Muscle of leg (tissue), 11 donors: Measurements from ENCODE around the gene HS3ST3A1. TPM values are rescaled to one million over a fixed set of nuclear protein-coding genes. Genes with fewer than 3 reads are reported as not detected.

Experiments
- DNase-seq: peaks from one replicate; pipeline ENCODE4 v3.0.0; 2013
- H3K27ac ChIP-seq: one replicate; pipeline ENCODE4 v1.5.1; 2013; ENCODE audit warnings: mild to moderate bottlenecking, low read length, control low read depth
- H3K27me3 ChIP-seq: one replicate; pipeline ENCODE4 v1.6.1; 2013; ENCODE audit warnings: low read length; ENCODE audit not compliant: control insufficient read depth, insufficient read depth
- H3K36me3 ChIP-seq: one replicate; pipeline ENCODE4 v1.6.1; 2013; ENCODE audit warnings: low read length; ENCODE audit not compliant: control insufficient read depth, insufficient read depth
- H3K4me1 ChIP-seq: one replicate; pipeline ENCODE4 v1.6.1; 2013; ENCODE audit warnings: low read length; ENCODE audit not compliant: control insufficient read depth, insufficient read depth
- H3K4me3 ChIP-seq: one replicate; pipeline ENCODE4 v1.5.1; 2013; ENCODE audit warnings: low read length, control low read depth
- H3K9me3 ChIP-seq: replicated peaks from 2 replicates; pipeline ENCODE4 v1.6.1; 2013; ENCODE audit warnings: low read depth, low read length; ENCODE audit not compliant: control insufficient read depth
- WGBS: methylation state at CpG from one replicate; pipeline ENCODE4 v1.1.5; 2013; ENCODE audit warnings: missing lambda C conversion rate; ENCODE audit not compliant: insufficient coverage; 5-methylcytosine and 5-hydroxymethylcytosine counted together
- polyA plus RNA-seq, 8 donors: library from polyadenylated mRNA; unstranded; fragments of 120-200 nt; gene quantifications; one replicate each; pipeline versions ENCODE4 v1.2.1 to v1.2.3, GENCODE V29; 2013; ENCODE audit warnings: inconsistent platforms in 1 of 8, low replicate concordance in 1 of 8; ENCODE audit not compliant: insufficient read length in 8 of 8, insufficient read depth in 1 of 8
- total RNA-seq: library from RNA; stranded (reverse); fragments of 120-200 nt; gene quantifications from one replicate; pipeline ENCODE4 v1.2.4, GENCODE V29; 2013

Gene HS3ST3A1
- total and polyA plus RNA-seq, 9 donors: 0.68 to 3.8 (median 2.3) TPM

DNA sequence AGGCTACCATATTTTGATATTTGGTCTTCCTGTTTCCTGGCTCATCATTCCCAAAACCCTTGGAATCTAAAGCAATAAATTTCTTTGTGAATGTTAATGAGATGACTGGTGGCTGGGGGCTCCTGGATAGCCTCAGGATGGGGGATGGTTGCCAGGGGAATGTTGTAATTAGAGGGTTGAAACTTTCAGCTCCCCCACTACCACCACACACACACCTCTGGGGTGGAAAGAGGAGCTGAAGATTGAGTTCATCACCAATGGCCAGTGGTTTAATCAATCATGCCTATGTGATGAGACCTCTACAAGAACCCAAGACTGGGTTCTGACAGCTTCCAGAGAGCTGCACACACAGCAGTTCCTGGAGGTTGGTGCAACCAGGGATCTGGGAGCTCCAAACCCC is 59.1 kb downstream of the HS3ST3A1 start:
- Histone ChIP-seq H3K27me3 (no peaks in the 10 kb centered on the region), H3K9me3 (peaks cover 2% of the 10 kb centered on the region), H3K36me3 (no peaks in the 10 kb centered on the region), H3K27ac (no peak overlapping the region), H3K4me3 (no peak overlapping the region), H3K4me1 (no peaks in the 10 kb centered on the region)
- DNase-seq: no peak

DNA sequence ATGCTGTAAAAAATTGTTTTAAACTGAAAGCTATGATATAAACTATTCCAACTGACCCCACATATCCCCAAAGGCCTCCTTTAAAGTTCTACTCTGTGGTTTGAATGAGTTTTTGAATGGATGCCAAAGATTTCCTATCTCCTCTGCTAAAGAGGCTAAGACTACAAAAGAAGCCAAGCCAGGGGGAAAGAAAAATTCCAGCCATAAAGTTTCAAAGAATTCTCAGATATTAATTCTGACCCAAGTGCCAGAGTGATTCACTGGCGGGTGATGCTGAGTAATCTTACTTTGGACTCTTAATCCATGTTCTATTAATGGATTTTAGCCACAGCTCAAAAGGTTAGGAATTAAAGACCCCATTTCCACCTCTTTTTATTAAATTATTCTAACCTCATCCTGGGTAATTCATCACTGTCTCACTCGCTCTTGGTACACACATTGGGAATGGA is 60.7 kb downstream of the HS3ST3A1 start:
- Histone ChIP-seq H3K27me3 (no peaks in the 10 kb centered on the region), H3K4me1 (no peaks in the 10 kb centered on the region), H3K9me3 (peaks cover 2% of the 10 kb centered on the region), H3K4me3 (no peak overlapping the region), H3K27ac (no peak overlapping the region), H3K36me3 (no peaks in the 10 kb centered on the region)
- no CpG with 5 or more reads among the region's 2 CpGs for WGBS
- peak; percentile 82 for DNase-seq

DNA sequence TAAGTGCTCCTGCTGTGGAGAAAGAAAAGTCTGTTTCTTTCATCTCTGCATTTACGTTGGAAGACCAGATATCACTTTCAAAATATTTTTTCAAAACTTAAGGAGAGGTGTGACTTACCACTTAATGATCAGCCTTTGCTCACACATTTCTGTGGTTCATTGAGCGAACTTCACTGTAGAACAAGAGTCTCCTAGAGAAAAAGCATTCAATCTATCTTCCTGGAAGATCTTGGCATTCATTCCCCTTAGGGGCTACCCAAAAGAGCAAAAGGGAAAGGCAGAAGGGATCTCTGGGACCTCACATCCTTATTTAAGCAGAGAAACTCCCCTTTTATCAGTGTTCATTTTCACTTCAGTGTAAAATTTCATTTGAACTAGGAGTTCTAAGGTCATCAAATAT is 61.2 kb downstream of the HS3ST3A1 start:
- Histone ChIP-seq H3K4me3 (no peak overlapping the region), H3K27ac (no peak overlapping the region), H3K36me3 (no peaks in the 10 kb centered on the region), H3K27me3 (no peaks in the 10 kb centered on the region), H3K9me3 (peaks cover 5% of the 10 kb centered on the region), H3K4me1 (no peaks in the 10 kb centered on the region)
- no CpG with 5 or more reads among the region's 2 CpGs for WGBS
- DNase-seq: no peak

DNA sequence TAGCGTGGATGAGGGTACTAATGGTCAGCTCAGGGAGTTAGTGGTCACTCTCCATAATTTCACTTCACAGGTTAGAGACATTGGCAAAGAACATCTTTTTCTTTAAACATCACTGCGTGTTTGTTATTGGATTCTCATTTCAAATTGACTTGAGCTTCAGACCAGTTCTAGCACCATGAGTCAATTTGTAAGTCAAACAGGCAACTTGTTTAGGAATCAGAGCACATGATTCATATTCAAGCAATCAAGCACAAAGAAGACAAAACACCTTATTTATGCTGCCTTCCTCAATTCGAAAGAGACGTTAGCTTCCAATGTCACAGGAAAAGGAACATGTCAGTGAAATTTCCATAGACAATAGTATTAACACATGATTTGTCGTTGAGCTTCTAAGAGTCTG is 62.3 kb downstream of the HS3ST3A1 start:
- H3K36me3 ChIP-seq: no peaks in the 10 kb centered on the region
- WGBS: 90% methylated on average over 2 of the region's 5 CpGs

DNA sequence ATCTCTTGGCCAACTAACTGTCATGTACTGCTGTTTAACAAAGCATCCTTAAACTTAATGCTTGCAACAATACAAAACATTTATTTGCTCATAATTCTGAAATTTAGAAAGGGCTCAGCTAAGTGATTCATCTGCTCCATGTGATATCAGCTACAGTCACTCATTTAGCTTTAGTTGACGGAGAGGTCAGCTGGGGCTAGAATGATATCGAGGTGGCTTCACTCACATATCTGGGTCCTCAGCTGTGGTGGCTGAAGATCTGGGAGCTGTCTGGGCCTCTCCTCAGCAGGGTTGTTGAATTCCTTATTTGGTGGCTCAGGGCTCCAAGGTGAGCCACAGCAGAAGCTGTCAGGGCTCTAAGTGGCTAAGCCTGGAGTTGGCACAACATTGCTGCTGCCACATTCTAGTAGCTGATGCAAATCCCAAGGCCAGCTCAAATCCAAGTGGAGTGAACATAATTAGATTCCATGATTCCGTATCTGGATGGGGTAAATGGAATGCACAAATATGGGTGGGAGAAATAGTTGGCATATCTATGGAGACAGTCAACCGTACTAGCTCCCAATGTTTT is 62.8 kb downstream of the HS3ST3A1 start:
- Histone ChIP-seq H3K4me1 (no peaks in the 10 kb centered on the region), H3K36me3 (no peaks in the 10 kb centered on the region), H3K27ac (no peak overlapping the region), H3K9me3 (peaks cover 11% of the 10 kb centered on the region), H3K27me3 (no peaks in the 10 kb centered on the region), H3K4me3 (no peak overlapping the region)
- no peak for DNase-seq
- WGBS: 100% methylated on average over 1 of the region's 4 CpGs

More for the DNA sequence above, 62.3 kb downstream of the HS3ST3A1 start:
- H3K4me3 ChIP-seq: no peak overlapping the region
- DNase-seq: no peak
- no peaks in the 10 kb centered on the region for H3K4me1 ChIP-seq
- H3K9me3 ChIP-seq: peaks cover 11% of the 10 kb centered on the region
- no peak overlapping the region for H3K27ac ChIP-seq
- no peaks in the 10 kb centered on the region for H3K27me3 ChIP-seq

DNA sequence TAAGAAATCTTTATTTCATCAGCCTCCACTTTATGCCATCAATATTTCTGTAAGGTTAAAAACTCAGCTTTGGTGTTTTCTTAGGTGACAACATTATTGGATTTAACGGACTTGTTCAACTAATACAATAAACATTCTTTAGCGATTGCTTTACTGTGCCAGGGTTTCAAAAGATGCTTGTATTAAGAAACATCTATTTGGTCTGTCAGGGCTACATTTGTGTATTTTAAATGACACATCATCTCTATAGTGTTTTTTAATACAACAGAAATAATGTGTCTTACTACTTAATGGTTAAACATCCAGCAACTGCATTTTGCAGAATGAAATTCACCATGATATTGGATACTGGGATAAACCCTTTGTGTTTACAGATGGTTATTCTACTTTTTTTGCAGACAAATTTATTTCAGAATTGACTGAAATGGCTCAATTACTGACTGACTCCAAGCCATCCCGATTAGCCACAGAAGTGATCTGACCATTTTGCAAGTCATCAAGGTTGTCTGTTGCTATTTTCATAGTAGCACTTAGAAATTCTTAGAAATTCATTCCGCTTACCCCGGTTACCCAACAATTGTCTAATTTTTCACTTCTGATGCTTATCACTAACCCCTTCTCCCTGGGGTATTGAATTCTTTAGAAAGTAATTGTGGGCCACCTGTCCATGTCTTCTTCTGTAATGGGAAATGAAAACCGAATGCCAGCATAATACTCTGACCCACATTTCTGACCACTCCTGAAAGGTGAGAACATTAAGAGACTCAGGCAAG is 63.7 kb downstream of the HS3ST3A1 start:
- H3K9me3 ChIP-seq: peaks cover 11% of the 10 kb centered on the region
- H3K36me3 ChIP-seq: no peaks in the 10 kb centered on the region
- H3K4me1 ChIP-seq: no peaks in the 10 kb centered on the region
- no peak overlapping the region for H3K4me3 ChIP-seq
- H3K27me3 ChIP-seq: no peaks in the 10 kb centered on the region
- 83% methylated on average over 1 of the region's 6 CpGs for WGBS
- H3K27ac ChIP-seq: no peak overlapping the region
- no peak for DNase-seq

DNA sequence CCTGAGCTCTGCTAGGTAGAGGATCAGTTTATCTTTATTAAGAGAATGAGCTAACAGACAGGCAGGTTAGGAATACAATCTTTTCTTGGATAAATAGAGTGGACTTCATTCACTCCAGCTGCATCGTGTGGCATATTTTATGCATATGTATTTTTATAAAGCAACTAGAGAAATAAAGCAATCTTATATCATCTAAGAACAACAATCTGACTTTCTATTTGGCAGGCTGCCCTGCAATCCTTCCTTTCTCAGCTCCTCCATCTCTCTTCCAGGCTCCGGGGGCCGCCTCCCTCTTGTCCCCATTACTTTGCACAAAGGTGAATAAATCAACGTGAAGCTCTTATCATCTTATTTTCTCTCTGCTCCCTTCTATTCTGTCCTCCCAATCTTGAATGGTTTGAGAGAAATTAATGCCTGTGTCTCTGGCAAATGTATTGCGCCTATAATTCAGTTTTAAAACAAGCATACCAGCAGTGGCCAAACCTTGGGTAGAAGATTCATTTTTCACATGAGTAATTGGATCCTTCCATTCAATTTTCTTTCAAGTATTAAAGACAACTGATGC is 64.5 kb downstream of the HS3ST3A1 start:
- Histone ChIP-seq H3K27ac (no peak overlapping the region), H3K9me3 (peaks cover 11% of the 10 kb centered on the region), H3K4me1 (no peaks in the 10 kb centered on the region), H3K27me3 (no peaks in the 10 kb centered on the region), H3K4me3 (no peak overlapping the region), H3K36me3 (no peaks in the 10 kb centered on the region)
- no peak for DNase-seq
- no CpG with 5 or more reads among the region's 5 CpGs for WGBS

DNA sequence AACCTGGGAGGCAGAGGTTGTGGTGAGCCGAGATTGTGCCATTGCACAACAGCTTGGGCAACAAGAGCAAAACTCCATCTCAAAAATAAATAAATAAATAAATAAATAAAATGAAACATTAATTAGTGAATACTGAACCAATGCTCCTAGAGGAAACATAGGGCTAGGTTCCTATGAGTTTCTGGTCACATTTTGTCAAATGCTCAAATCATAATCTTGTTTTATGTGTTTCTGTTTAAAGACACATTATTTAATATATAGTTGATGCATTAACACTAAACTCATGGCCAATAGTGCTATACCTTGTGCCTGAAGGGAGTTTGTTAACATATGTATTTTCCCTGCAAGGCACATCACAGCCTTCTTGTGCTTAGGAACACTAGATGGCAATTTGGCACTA is 66.8 kb downstream of the HS3ST3A1 start:
- WGBS: no CpG with 5 or more reads among the region's 1 CpG
- H3K36me3 ChIP-seq: no peaks in the 10 kb centered on the region
- H3K9me3 ChIP-seq: peaks cover 11% of the 10 kb centered on the region
- DNase-seq: no peak
- H3K27ac ChIP-seq: no peak overlapping the region
- H3K27me3 ChIP-seq: no peaks in the 10 kb centered on the region
- H3K4me3 ChIP-seq: no peak overlapping the region
- no peaks in the 10 kb centered on the region for H3K4me1 ChIP-seq

DNA sequence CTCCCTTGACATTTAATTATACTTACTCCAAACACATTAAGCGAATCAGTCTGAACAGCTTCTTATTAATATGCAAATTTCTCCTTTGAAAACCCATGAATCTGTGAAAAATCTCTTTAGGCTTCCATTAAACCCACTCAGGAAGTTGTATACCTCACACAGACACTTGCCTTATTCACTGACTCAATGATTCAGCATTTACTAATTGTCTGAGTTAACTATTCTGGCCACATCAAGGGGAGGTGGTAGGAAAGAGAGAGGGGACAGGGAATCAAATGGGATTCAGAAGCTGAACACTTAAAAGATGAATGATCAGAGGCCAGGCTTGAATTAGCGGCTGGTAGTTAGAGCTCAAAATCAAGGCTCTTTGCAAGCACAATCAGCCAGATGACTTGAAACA is 70.0 kb downstream of the HS3ST3A1 start:
- no peak overlapping the region for H3K27ac ChIP-seq
- peaks cover 8% of the 10 kb centered on the region for H3K9me3 ChIP-seq
- no peaks in the 10 kb centered on the region for H3K36me3 ChIP-seq
- 67% methylated on average over 2 of the region's 2 CpGs for WGBS
- no peaks in the 10 kb centered on the region for H3K27me3 ChIP-seq
- no peak overlapping the region for H3K4me3 ChIP-seq
- H3K4me1 ChIP-seq: no peaks in the 10 kb centered on the region
- no peak for DNase-seq

DNA sequence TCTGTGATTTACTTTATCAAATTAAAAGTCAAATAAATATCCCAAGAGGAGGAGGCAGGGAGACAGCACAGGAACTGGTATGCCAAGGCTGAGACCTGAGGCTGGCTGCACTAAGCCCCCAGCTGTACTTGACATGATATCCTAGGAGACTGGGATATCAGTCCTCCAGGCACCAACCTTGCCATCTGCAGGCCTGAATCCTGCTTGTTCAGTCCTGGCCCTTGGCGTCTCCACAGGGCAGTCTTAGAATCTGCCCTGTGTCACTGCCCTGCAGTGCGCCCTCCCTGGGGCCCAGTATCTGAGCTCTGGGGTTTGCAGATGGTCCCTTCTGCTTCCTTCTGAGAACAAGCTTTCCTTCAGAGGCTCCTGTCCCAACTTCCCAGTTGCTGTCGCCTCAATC is 75.9 kb downstream of the HS3ST3A1 start:
- WGBS: 56% methylated on average over 2 of the region's 3 CpGs
- Histone ChIP-seq H3K27ac (no peak overlapping the region), H3K4me1 (no peaks in the 10 kb centered on the region), H3K36me3 (no peaks in the 10 kb centered on the region), H3K9me3 (no peaks in the 10 kb centered on the region), H3K27me3 (no peaks in the 10 kb centered on the region), H3K4me3 (no peak overlapping the region)
- no peak for DNase-seq
